ENCODE data around the gene KRT39. TPM values are rescaled to one million over a fixed set of nuclear protein-coding genes. Genes with fewer than 3 reads are reported as not detected.

KRT39 gene
- total and polyA plus RNA-seq, 4 donors, result not detected

GRCh38 chr17:41012326-41013120 lies 45.8 kb upstream of the KRT39 start:
- no peak for TF ChIP-seq RXRA (IDR thresholded peaks at IDR 0.05)
- no peak for TF ChIP-seq FOXA1 (IDR thresholded peaks at IDR 0.05)
- no peak for TF ChIP-seq GABPA (IDR thresholded peaks at IDR 0.05 in 1 of 2, conservative IDR thresholded peaks at IDR 0.05 in 1 of 2)
- H3K27ac ChIP-seq (ENCODE audit: low read depth in 1 of 2, low read length in 2 of 2), result no peak overlapping the region
- no peaks in the 10 kb centered on the region for H3K4me1 ChIP-seq (ENCODE audit: control insufficient read depth in 4 of 4, insufficient read depth in 4 of 4, low read length in 3 of 4)
- H3K4me3 ChIP-seq (ENCODE audit: low read depth in 1 of 3, low read length in 3 of 3), result no peak overlapping the region
- no peaks in the 10 kb centered on the region for H3K9me3 ChIP-seq (ENCODE audit: control insufficient read depth in 4 of 4, low read length in 3 of 4)
- H3K36me3 ChIP-seq (ENCODE audit: control insufficient read depth in 4 of 4, insufficient read depth in 3 of 4, low read depth in 1 of 4, low read length in 3 of 4), result no peaks in the 10 kb centered on the region
- H3K9ac ChIP-seq (ENCODE audit: low read depth in 1 of 2, low read length in 2 of 2), result no peak overlapping the region
- H3K27me3 ChIP-seq (ENCODE audit: control insufficient read depth in 4 of 4, insufficient read depth in 4 of 4, low read length in 3 of 4), result peaks cover 0 to 4% (median 0%) of the 10 kb centered on the region in 4 donors
- 79% methylated on average over 6 of the region's 6 CpGs for WGBS
- DNase-seq (ENCODE audit: low spot score), result no peak

GRCh38 chr17:41010441-41010840 lies 43.7 kb upstream of the KRT39 start:
- no peaks in the 10 kb centered on the region for H3K4me1 ChIP-seq (ENCODE audit: control insufficient read depth in 4 of 4, insufficient read depth in 4 of 4, low read length in 3 of 4)
- no peak for DNase-seq (ENCODE audit: low spot score)
- H3K27ac ChIP-seq (ENCODE audit: low read depth in 1 of 2, low read length in 2 of 2), result no peak overlapping the region
- TF ChIP-seq RXRA (IDR thresholded peaks at IDR 0.05), result no peak
- TF ChIP-seq FOXA1 (IDR thresholded peaks at IDR 0.05), result no peak
- no peak for TF ChIP-seq SP1 (IDR thresholded peaks at IDR 0.05)
- no peak for TF ChIP-seq HNF4A (conservative IDR thresholded peaks at IDR 0.05)
- TF ChIP-seq RAD21 (IDR thresholded peaks at IDR 0.05), result no peak
- TF ChIP-seq MAX (IDR thresholded peaks at IDR 0.05), result no peak
- no peak for TF ChIP-seq EGR1 (IDR thresholded peaks at IDR 0.05; ENCODE audit: low read depth in 2 of 2)
- no peak for TF ChIP-seq HNF4G (IDR thresholded peaks at IDR 0.05)
- no peak for TF ChIP-seq TAF1 (conservative IDR thresholded peaks at IDR 0.05)
- TF ChIP-seq ATF3 (IDR thresholded peaks at IDR 0.05), result no peak
- no peak for TF ChIP-seq ZBTB33 (IDR thresholded peaks at IDR 0.05)
- TF ChIP-seq YY1 (IDR thresholded peaks at IDR 0.05), result no peak
- no peak for TF ChIP-seq JUND (IDR thresholded peaks at IDR 0.05)
- no peak for TF ChIP-seq CTCF (IDR thresholded peaks at IDR 0.05; ENCODE audit: low read depth, low read length, missing input control)
- no peaks in the 10 kb centered on the region for H3K9me3 ChIP-seq (ENCODE audit: control insufficient read depth in 4 of 4, low read length in 3 of 4)
- no peak overlapping the region for H3K9ac ChIP-seq (ENCODE audit: low read depth in 1 of 2, low read length in 2 of 2)
- H3K4me3 ChIP-seq (ENCODE audit: low read depth in 1 of 3, low read length in 3 of 3), result no peak overlapping the region
- no peaks in the 10 kb centered on the region for H3K27me3 ChIP-seq (ENCODE audit: control insufficient read depth in 4 of 4, insufficient read depth in 4 of 4, low read length in 3 of 4)
- H3K36me3 ChIP-seq (ENCODE audit: control insufficient read depth in 4 of 4, insufficient read depth in 3 of 4, low read depth in 1 of 4, low read length in 3 of 4), result no peaks in the 10 kb centered on the region
